Natural killer cell (primary cell): ENCODE data around the gene PPP1R1B. TPM values are rescaled to one million over a fixed set of nuclear protein-coding genes. Genes with fewer than 3 reads are reported as not detected.

Source experiments
- ATAC-seq, 3 donors: fragments of 150-1000 bp in 2 of 3; fragments of 200-7000 bp in 1 of 3; cut with Tn5 transposase; 1 replicate in 1 of 3; 2 replicates in 2 of 3; pipeline ENCODE4 v1.10.0; 2021; ENCODE audit warnings: mild to moderate bottlenecking in 2 of 3, moderate library complexity in 2 of 3
- DNase-seq, 2 donors: peaks; one replicate each; pipeline versions ENCODE4 v3.0.0 to v3.0.0-alpha.2; 2013 to 2021; ENCODE audit warnings: mixed read lengths in 1 of 2
- H3K27ac ChIP-seq: one replicate; pipeline ENCODE4 v1.5.1; 2013; ENCODE audit warnings: mild to moderate bottlenecking, low read length
- H3K27me3 ChIP-seq: one replicate; pipeline ENCODE4 v1.6.1; 2013; ENCODE audit warnings: low read length; ENCODE audit not compliant: control insufficient read depth, insufficient read depth
- H3K36me3 ChIP-seq: one replicate; pipeline ENCODE4 v1.6.1; 2013; ENCODE audit warnings: low read length; ENCODE audit not compliant: control insufficient read depth, insufficient read depth
- H3K4me1 ChIP-seq: one replicate; pipeline ENCODE4 v1.6.1; 2013; ENCODE audit warnings: low read length; ENCODE audit not compliant: control insufficient read depth, insufficient read depth
- H3K4me3 ChIP-seq: one replicate; pipeline ENCODE4 v1.5.1; 2013; ENCODE audit warnings: low read length
- H3K9me3 ChIP-seq: one replicate; pipeline ENCODE4 v1.6.1; 2013; ENCODE audit warnings: low read length; ENCODE audit not compliant: control insufficient read depth, insufficient read depth
- H3K27ac Mint-ChIP-seq, 2 donors: one replicate each; pipeline ENCODE4 v1.8.0; 2022; ENCODE audit warnings: mild to moderate bottlenecking in 2 of 2, mixed read lengths in 2 of 2, moderate library complexity in 1 of 2
- H3K27me3 Mint-ChIP-seq, 2 donors: one replicate each; pipeline ENCODE4 v1.8.0; 2022; ENCODE audit warnings: low read depth in 2 of 2, mixed read lengths in 2 of 2
- H3K36me3 Mint-ChIP-seq: one replicate; pipeline ENCODE4 v1.8.0; 2022; ENCODE audit warnings: mixed read lengths
- H3K4me1 Mint-ChIP-seq, 2 donors: one replicate each; pipeline ENCODE4 v1.8.0; 2022; ENCODE audit warnings: mixed read lengths in 2 of 2
- H3K4me3 Mint-ChIP-seq: one replicate; pipeline ENCODE4 v1.8.0; 2022; ENCODE audit warnings: mild to moderate bottlenecking, moderate library complexity, mixed read lengths
- H3K9me3 Mint-ChIP-seq, 2 donors: one replicate each; pipeline ENCODE4 v1.8.0; 2022; ENCODE audit warnings: mixed read lengths in 2 of 2
- WGBS: methylation state at CpG from one replicate; pipeline ENCODE4 v1.1.7; 2013; ENCODE audit warnings: missing lambda C conversion rate; ENCODE audit not compliant: insufficient coverage; 5-methylcytosine and 5-hydroxymethylcytosine counted together
- intact Hi-C: fragments of 100-400 bp; cut with micrococcal nuclease; formaldehyde crosslinking; loops from one replicate; pipeline ENCODE4 v1.14.2; 2022
- total RNA-seq, 4 donors: library from RNA; stranded (reverse); fragments of 120-200 nt in 1 of 4; gene quantifications; one replicate each; pipeline versions ENCODE4 v1.2.3 to v1.2.4, GENCODE V29; 2013 to 2022
- TF ChIP-seq, protein P1 (sequence below): fragments of 200-600 bp; IDR thresholded peaks from one replicate; pipeline ENCODE4 v1.8.0; 2022; ENCODE audit warnings: antibody characterized with exemption

PPP1R1B gene
- total RNA-seq, 3 donors from 2014 or later (not counting 1 experiment from before 2014, with no cell fraction given): not detected

GRCh38 chr17:39595928-39596510 lies 30.7 kb upstream of the PPP1R1B start:
- peaks cover 53% of the 10 kb centered on the region for H3K27me3 ChIP-seq
- whole genome bisulfite sequencing: 20% methylated on average over 9 of the region's 11 CpGs
- peaks cover 7% of the 10 kb centered on the region for H3K4me1 ChIP-seq
- ATAC-seq (no peak), DNase-seq (no peak)
- Mint-ChIP-seq H3K4me3 (no peak overlapping the region), H3K9me3 (peaks cover 0 to 4% of the 10 kb centered on the region in 2 donors), H3K27ac (no peak overlapping the region), H3K4me1 (peaks cover 0 to 5% of the 10 kb centered on the region in 2 donors), H3K27me3 (peaks cover 57 to 73% of the 10 kb centered on the region in 2 donors), H3K36me3 (no peaks in the 10 kb centered on the region)
- intact Hi-C loops: no loop called here
- H3K4me3 ChIP-seq: no peak overlapping the region
- TF ChIP-seq, protein P1, sequence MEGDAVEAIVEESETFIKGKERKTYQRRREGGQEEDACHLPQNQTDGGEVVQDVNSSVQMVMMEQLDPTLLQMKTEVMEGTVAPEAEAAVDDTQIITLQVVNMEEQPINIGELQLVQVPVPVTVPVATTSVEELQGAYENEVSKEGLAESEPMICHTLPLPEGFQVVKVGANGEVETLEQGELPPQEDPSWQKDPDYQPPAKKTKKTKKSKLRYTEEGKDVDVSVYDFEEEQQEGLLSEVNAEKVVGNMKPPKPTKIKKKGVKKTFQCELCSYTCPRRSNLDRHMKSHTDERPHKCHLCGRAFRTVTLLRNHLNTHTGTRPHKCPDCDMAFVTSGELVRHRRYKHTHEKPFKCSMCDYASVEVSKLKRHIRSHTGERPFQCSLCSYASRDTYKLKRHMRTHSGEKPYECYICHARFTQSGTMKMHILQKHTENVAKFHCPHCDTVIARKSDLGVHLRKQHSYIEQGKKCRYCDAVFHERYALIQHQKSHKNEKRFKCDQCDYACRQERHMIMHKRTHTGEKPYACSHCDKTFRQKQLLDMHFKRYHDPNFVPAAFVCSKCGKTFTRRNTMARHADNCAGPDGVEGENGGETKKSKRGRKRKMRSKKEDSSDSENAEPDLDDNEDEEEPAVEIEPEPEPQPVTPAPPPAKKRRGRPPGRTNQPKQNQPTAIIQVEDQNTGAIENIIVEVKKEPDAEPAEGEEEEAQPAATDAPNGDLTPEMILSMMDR: no peak
- no peaks in the 10 kb centered on the region for H3K36me3 ChIP-seq
- no peak overlapping the region for H3K27ac ChIP-seq
- no peaks in the 10 kb centered on the region for H3K9me3 ChIP-seq

DNA sequence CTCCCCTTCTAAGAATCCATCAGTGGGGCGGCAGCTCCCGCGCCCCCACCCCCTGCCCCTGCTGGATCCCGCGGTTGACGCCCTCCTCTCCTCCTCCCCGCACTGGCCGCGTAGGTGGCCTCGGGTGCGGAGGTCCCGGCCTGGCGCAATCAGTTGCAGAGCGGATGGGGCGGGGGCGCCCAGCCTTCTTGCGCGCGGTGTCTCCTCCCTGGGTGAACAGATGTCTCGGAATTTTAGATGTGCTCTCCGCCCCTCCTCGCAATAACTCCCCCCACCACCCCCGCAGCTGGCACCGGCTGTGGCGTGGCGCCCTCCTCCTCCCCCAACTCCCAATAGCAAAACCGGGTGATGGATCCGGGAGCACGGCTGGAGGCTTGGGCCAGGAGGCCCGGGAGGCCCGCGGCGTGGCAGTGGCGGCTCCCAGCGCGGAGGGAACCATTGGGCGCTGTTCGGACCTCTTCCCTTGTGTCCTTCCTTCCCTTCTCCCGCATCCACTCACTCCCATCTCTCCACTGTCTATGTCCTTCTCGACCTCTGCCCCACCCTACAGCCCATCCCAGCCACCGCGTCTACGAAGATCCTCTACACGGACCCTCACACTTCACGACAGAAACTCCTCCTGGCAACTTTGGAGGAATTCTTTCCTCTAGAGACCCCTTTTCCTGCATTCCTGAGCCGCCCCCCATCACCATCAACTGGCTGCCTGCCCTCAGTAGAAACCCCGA lies 30.0 kb upstream of the PPP1R1B start:
- 8% methylated on average over 45 of the region's 47 CpGs for WGBS
- H3K27me3 ChIP-seq: peaks cover 57% of the 10 kb centered on the region
- H3K4me3 ChIP-seq: no peak overlapping the region
- Mint-ChIP-seq H3K27ac (no peak overlapping the region), H3K9me3 (peaks cover 0 to 4% of the 10 kb centered on the region in 2 donors), H3K4me1 (peaks cover 0 to 5% of the 10 kb centered on the region in 2 donors), H3K27me3 (peaks cover 57 to 76% of the 10 kb centered on the region in 2 donors), H3K36me3 (no peaks in the 10 kb centered on the region), H3K4me3 (no peak overlapping the region)
- no peaks in the 10 kb centered on the region for H3K9me3 ChIP-seq
- H3K4me1 ChIP-seq: peaks cover 7% of the 10 kb centered on the region
- ATAC-seq (no peak), DNase-seq (no peak)
- H3K36me3 ChIP-seq: no peaks in the 10 kb centered on the region
- no peak overlapping the region for H3K27ac ChIP-seq
- TF ChIP-seq, protein P1: no peak
- intact Hi-C loops: no loop called here

DNA sequence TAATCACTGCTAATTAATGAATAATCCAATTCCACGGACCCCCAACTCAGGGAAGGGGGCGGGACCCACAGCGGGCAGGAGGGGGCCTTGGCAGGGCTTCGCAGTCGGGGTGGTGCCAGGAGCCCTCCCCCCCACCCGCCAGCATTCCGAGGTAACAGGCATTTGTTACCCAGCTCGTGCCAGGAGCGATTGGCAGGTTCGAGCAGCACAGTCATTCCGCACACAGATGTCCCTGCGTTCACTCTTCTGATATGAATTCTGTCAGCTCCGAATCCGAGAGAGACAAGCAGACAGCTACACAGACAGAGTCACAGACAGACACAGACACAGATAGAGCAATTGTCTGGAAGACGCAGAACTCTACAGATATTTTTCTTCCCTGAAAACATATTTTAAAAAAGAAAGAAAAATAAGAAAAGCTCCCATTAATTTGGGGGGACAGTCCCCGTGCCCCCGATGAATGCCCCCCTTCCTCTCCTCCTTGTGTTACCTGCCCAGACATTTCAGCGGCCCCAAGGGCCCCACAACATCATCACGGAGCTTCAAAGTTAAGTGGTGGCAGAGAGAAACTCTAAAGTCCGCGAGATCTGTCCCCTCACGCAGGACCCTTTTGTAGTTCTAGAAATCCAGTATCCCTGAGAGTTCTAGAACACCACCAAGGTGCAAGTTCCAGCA lies 29.2 kb upstream of the PPP1R1B start:
- Mint-ChIP-seq H3K36me3 (no peaks in the 10 kb centered on the region), H3K4me1 (peaks cover 0 to 5% of the 10 kb centered on the region in 2 donors), H3K27ac (no peak overlapping the region), H3K9me3 (peaks cover 0 to 2% of the 10 kb centered on the region in 2 donors), H3K27me3 (peaks cover 57 to 78% of the 10 kb centered on the region in 2 donors), H3K4me3 (no peak overlapping the region)
- intact Hi-C loops: no loop called here
- H3K27ac ChIP-seq: no peak overlapping the region
- WGBS: 9% methylated on average over 21 of the region's 22 CpGs
- no peak overlapping the region for H3K4me3 ChIP-seq
- peaks cover 7% of the 10 kb centered on the region for H3K4me1 ChIP-seq
- H3K36me3 ChIP-seq: no peaks in the 10 kb centered on the region
- DNase-seq (peak in 1 of 2 donors; percentile 14), ATAC-seq (no peak)
- no peaks in the 10 kb centered on the region for H3K9me3 ChIP-seq
- TF ChIP-seq, protein P1: no peak
- peaks cover 55% of the 10 kb centered on the region for H3K27me3 ChIP-seq
